WTC11 (cell line): ENCODE results near the gene UBAC2.

Source experiments
- ATF2 ChIP-seq: sonication (generic); formaldehyde crosslinking; IDR thresholded peaks from 2 replicates; pipeline ENCODE4 v1.8.1; 2022; ENCODE audit warnings: low read depth, missing genetic modification reagents, borderline replicate concordance
- CTCF ChIP-seq: fragments of 200-600 bp; IDR thresholded peaks from 2 replicates; pipeline ENCODE4 v1.8.0; 2022; ENCODE audit warnings: antibody characterized with exemption
- NR1H2 ChIP-seq: sonication (generic); formaldehyde crosslinking; IDR thresholded peaks from 2 replicates; pipeline ENCODE4 v1.9.0; 2021; ENCODE audit warnings: mild to moderate bottlenecking, moderate library complexity, missing genetic modification reagents
- ZNF121 ChIP-seq: sonication (generic); formaldehyde crosslinking; IDR thresholded peaks from 2 replicates; pipeline ENCODE4 v1.8.0; 2023; ENCODE audit warnings: missing genetic modification reagents
- TF ChIP-seq, protein P1 (sequence below): sonication (generic); formaldehyde crosslinking; IDR thresholded peaks from 2 replicates; pipeline ENCODE4 v1.8.1; 2023; ENCODE audit warnings: mild to moderate bottlenecking, missing genetic modification reagents
- TF ChIP-seq, protein P2 (sequence below): sonication (generic); formaldehyde crosslinking; IDR thresholded peaks from 2 replicates; pipeline ENCODE4 v1.8.0; 2022; ENCODE audit warnings: mild to moderate bottlenecking, missing genetic modification reagents

- no peak for TF ChIP-seq ATF2 (CRISPR knock-in tag)
- TF ChIP-seq, protein P1, sequence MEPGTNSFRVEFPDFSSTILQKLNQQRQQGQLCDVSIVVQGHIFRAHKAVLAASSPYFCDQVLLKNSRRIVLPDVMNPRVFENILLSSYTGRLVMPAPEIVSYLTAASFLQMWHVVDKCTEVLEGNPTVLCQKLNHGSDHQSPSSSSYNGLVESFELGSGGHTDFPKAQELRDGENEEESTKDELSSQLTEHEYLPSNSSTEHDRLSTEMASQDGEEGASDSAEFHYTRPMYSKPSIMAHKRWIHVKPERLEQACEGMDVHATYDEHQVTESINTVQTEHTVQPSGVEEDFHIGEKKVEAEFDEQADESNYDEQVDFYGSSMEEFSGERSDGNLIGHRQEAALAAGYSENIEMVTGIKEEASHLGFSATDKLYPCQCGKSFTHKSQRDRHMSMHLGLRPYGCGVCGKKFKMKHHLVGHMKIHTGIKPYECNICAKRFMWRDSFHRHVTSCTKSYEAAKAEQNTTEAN (CRISPR knock-in tag) = no peak
- no peak for TF ChIP-seq ZNF121 (CRISPR knock-in tag)
- TF ChIP-seq, protein P2, sequence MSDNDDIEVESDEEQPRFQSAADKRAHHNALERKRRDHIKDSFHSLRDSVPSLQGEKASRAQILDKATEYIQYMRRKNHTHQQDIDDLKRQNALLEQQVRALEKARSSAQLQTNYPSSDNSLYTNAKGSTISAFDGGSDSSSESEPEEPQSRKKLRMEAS (CRISPR knock-in tag) = no peak
- TF ChIP-seq NR1H2 (CRISPR knock-in tag) = no peak
- TF ChIP-seq CTCF = no peak
Measured at GRCh38 chr13:99282264-99283231, 81.9 kb downstream of the UBAC2 start.
